A549 (cell line): ENCODE measurements around the gene DCXR. TPM values are rescaled to one million over a fixed set of nuclear protein-coding genes. Genes with fewer than 3 reads are reported as not detected.

Experiments used
- ATAC-seq, 2 experiments: fragments of 200-7000 bp in 1 of 2; fragments of >200 bp in 1 of 2; cut with Nextera tagmentation in 1 of 2; cut with Tn5 transposase in 1 of 2; 3 replicates each; pipeline versions ENCODE4 v1.8.0 to v1.9.1; 2018 to 2020; ENCODE audit warnings: mild to moderate bottlenecking in 1 of 2, moderate library complexity in 1 of 2
- CTCF ChIA-PET: fragments of 300-600 bp; sonication (Branson Sonifier 250); formaldehyde crosslinking; extraction: SDS; loops from one replicate; lab custom pipeline; 2021; ENCODE audit warnings: antibody characterized with exemption, inconsistent platforms; lab: Yijun Ruan, JAX
- POLR2A ChIA-PET: fragments of 350-600 bp; formaldehyde crosslinking; extraction: SDS; loops from one replicate; lab custom pipeline; 2021; ENCODE audit warnings: antibody characterized with exemption, inconsistent platforms; lab: Yijun Ruan, JAX
- DNase-seq, 2 experiments: peaks; one replicate each; pipeline versions ENCODE4 v3.0.0 to v3.0.0-alpha.2; 2011 to 2016; ENCODE audit warnings: low read depth in 1 of 2, low spot score in 1 of 2
- FAIRE-seq: peaks from 2 replicates; lab custom pipeline; 2011; peaks lifted over from hg19 to GRCh38; lab: Jason Lieb, UNC
- H3K27ac ChIP-seq, 2 experiments: fragments of >200 bp; sonication (Bioruptor Twin); formaldehyde crosslinking; 3 replicates each; pipeline ENCODE4 v1.5.1; 2016 to 2017
- H3K4me1 ChIP-seq: fragments of >200 bp; sonication (Bioruptor Twin); formaldehyde crosslinking; 3 replicates; pipeline ENCODE4 v1.6.1; 2016
- H3K4me2 ChIP-seq: fragments of >200 bp; sonication (Bioruptor Twin); formaldehyde crosslinking; 3 replicates; pipeline ENCODE4 v1.6.1; 2016
- H3K4me3 ChIP-seq: fragments of >200 bp; sonication (Bioruptor Twin); formaldehyde crosslinking; 3 replicates; pipeline ENCODE4 v1.5.1; 2016
- H3K9me3 ChIP-seq: fragments of >200 bp; sonication (Bioruptor Twin); formaldehyde crosslinking; 3 replicates; pipeline ENCODE4 v1.6.1; 2016
- CEBPB ChIP-seq, 2 experiments: fragments of >200 bp in 1 of 2; sonication (Bioruptor Twin) in 1 of 2; formaldehyde crosslinking in 1 of 2; IDR thresholded peaks; 2 replicates each; pipeline ENCODE4 v1.6.1; 2012 to 2016
- EHMT2 ChIP-seq: fragments of 200-600 bp; sonication (generic); IDR thresholded peaks from 2 replicates; pipeline ENCODE4 v1.6.1; 2016; ENCODE audit warnings: antibody characterized with exemption, low read depth, mild to moderate bottlenecking, moderate library complexity
- EP300 ChIP-seq, 2 experiments: fragments of >200 bp; sonication (Bioruptor Twin); formaldehyde crosslinking; IDR thresholded peaks; 2 replicates in 1 of 2; 3 replicates in 1 of 2; pipeline ENCODE4 v1.6.1; 2016 to 2017
- FOSL2 ChIP-seq, 2 experiments: fragments of 450-650 bp in 1 of 2; fragments of >200 bp in 1 of 2; sonication (Bioruptor Twin) in 1 of 2; formaldehyde crosslinking; IDR thresholded peaks; 2 replicates each; pipeline versions ENCODE4 v1.5.0 to v1.6.1; 2016 to 2020; ENCODE audit warnings: mild to moderate bottlenecking in 1 of 2, moderate library complexity in 1 of 2
- HOXA7 ChIP-seq: fragments of 250-450 bp; sonication (Bioruptor Pico); IDR thresholded peaks from 2 replicates; pipeline ENCODE4 v1.5.0; 2020; ENCODE audit warnings: mild to moderate bottlenecking, moderate library complexity
- HOXB13 ChIP-seq: fragments of 250-450 bp; sonication (Bioruptor Pico); IDR thresholded peaks from 2 replicates; pipeline ENCODE4 v1.5.0; 2020; ENCODE audit warnings: low read depth, mild to moderate bottlenecking, moderate library complexity
- HOXB5 ChIP-seq: fragments of 250-450 bp; sonication (Bioruptor Pico); IDR thresholded peaks from 2 replicates; pipeline ENCODE4 v1.5.0; 2020; ENCODE audit warnings: mild to moderate bottlenecking, moderate library complexity
- JUN ChIP-seq, 2 experiments: fragments of >200 bp; sonication (Bioruptor Twin); formaldehyde crosslinking; IDR thresholded peaks; 2 replicates in 1 of 2; 3 replicates in 1 of 2; pipeline ENCODE4 v1.6.1; 2016 to 2017
- JUNB ChIP-seq: fragments of >200 bp; sonication (Bioruptor Twin); formaldehyde crosslinking; IDR thresholded peaks from 2 replicates; pipeline ENCODE4 v1.6.1; 2016
- MAZ ChIP-seq: fragments of 150-350 bp; IDR thresholded peaks from 2 replicates; pipeline ENCODE4 v1.6.1; 2014; ENCODE audit warnings: antibody characterized with exemption, low read depth, low read length, borderline replicate concordance
- MYC ChIP-seq: IDR thresholded peaks from 2 replicates; pipeline ENCODE4 v1.6.1; 2012; ENCODE audit warnings: mild to moderate bottlenecking, inconsistent platforms, low read length, improper control_type of control experiment, borderline replicate concordance
- POLR2A ChIP-seq: IDR thresholded peaks from 2 replicates; pipeline ENCODE4 v1.6.1; 2012; ENCODE audit warnings: mild to moderate bottlenecking, low read length
- RNF2 ChIP-seq: fragments of 200-600 bp; sonication (generic); IDR thresholded peaks from 2 replicates; pipeline ENCODE4 v1.6.1; 2016; ENCODE audit warnings: low read depth, mild to moderate bottlenecking, antibody characterized with exemption, moderate library complexity, borderline replicate concordance
- SREBF2 ChIP-seq: fragments of 450-650 bp; IDR thresholded peaks from 2 replicates; pipeline ENCODE4 v1.6.1; 2014; ENCODE audit warnings: mild to moderate bottlenecking, moderate library complexity
- TP53 ChIP-seq: fragments of 250-450 bp; sonication (Bioruptor Pico); IDR thresholded peaks from 2 replicates; pipeline ENCODE4 v1.5.0; 2021; ENCODE audit warnings: mild to moderate bottlenecking, moderate library complexity
- WGBS: methylation state at CpG from one replicate; pipeline ENCODE4 v1.1.6; 2017; ENCODE audit errors: missing lambda C conversion rate; 5-methylcytosine and 5-hydroxymethylcytosine counted together
- polyA plus RNA-seq, 4 experiments: library from polyadenylated mRNA; depleted of rRNA in 3 of 4; stranded (reverse); fragments of >200 nt; fragmentation: RNase III in 1 of 4; extraction: RNeasy Plus Mini Kit Qiagen cat#74134 plus additional on column Dnase treatment in 1 of 4; gene quantifications; 2 replicates in 3 of 4; 3 replicates in 1 of 4; pipeline ENCODE4 v1.2.3, GENCODE V29; 2011 to 2017
- TF ChIP-seq, protein P1 (sequence below): fragments of >200 bp; sonication (Bioruptor Twin); formaldehyde crosslinking; IDR thresholded peaks from 3 replicates; pipeline ENCODE4 v1.5.1; 2016
- TF ChIP-seq, protein P2 (sequence below): fragments of 200-600 bp; sonication (generic); IDR thresholded peaks from 2 replicates; pipeline ENCODE4 v1.6.1; 2016; ENCODE audit warnings: antibody characterized with exemption, mild to moderate bottlenecking, moderate library complexity
- TF ChIP-seq, protein P3 (sequence below): fragments of 150-350 bp; IDR thresholded peaks from 2 replicates; pipeline ENCODE4 v1.6.1; 2014; ENCODE audit warnings: low read depth, mild to moderate bottlenecking, low read length
- TF ChIP-seq, protein P4 (sequence below): fragments of 450-650 bp; IDR thresholded peaks from 2 replicates; pipeline ENCODE4 v1.6.1; 2014; ENCODE audit warnings: antibody characterized with exemption
- TF ChIP-seq, protein P5 (sequence below): IDR thresholded peaks from 2 replicates; pipeline ENCODE4 v1.6.1; 2012; ENCODE audit warnings: low read depth, borderline replicate concordance
- TF ChIP-seq, protein P6 (sequence below): IDR thresholded peaks from 2 replicates; pipeline ENCODE4 v1.6.1; 2012
- TF ChIP-seq, protein P7 (sequence below): fragments of >200 bp; sonication (Bioruptor Twin); formaldehyde crosslinking; IDR thresholded peaks from 3 replicates; pipeline ENCODE4 v1.6.1; 2016

DCXR gene
- polyA plus RNA-seq, 2 of the 4 experiments (the other 2 are of a cell fraction): 39.3 to 70.7 TPM

DNA sequence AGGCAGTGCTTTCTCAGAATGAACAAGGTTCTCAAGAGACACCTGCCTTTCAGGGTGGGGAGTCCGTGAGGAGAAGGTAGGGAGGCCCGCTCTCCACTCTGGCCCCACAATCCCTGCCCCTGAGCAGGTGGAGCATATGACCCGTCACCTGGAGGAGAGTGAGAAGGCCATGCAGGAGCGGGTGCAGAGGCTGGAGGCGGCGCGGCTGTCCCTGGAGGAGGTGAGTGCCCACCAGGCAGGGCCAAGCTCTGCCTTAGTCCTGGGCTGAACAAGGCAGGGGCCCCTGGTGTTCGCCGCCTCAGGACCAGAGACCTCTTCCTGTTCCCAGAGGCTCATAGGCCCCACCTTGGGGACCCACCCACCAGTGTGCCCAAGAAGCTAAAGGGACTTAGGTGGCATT, 8.5 kb downstream of the DCXR start:
- ATAC-seq (no peak), FAIRE-seq (no peak), DNase-seq (no peak)
- Histone ChIP-seq H3K27ac (no peak overlapping the region), H3K4me3 (no peak overlapping the region), H3K4me2 (no peak overlapping the region), H3K4me1 (peaks cover 10% of the 10 kb centered on the region), H3K9me3 (no peaks in the 10 kb centered on the region)
- WGBS: 95% methylated on average over 9 of the region's 9 CpGs
- CTCF ChIA-PET: interaction anchor here (1.1 to 33.2 kb wide), 28 partner anchors 10 to 746 kb away, joined by 3 to 794 read pairs (median 16); partner anchors contain the start of genes DCXR, DUS1L, GPS1 and MAFG
- POLR2A ChIA-PET: interaction anchor here (2.4 to 3.4 kb wide), 2 partner anchors 9 to 69 kb away, joined by 12 to 33 read pairs; partner anchors contain the start of genes DCXR and FASN
- TF ChIP-seq, protein P1, sequence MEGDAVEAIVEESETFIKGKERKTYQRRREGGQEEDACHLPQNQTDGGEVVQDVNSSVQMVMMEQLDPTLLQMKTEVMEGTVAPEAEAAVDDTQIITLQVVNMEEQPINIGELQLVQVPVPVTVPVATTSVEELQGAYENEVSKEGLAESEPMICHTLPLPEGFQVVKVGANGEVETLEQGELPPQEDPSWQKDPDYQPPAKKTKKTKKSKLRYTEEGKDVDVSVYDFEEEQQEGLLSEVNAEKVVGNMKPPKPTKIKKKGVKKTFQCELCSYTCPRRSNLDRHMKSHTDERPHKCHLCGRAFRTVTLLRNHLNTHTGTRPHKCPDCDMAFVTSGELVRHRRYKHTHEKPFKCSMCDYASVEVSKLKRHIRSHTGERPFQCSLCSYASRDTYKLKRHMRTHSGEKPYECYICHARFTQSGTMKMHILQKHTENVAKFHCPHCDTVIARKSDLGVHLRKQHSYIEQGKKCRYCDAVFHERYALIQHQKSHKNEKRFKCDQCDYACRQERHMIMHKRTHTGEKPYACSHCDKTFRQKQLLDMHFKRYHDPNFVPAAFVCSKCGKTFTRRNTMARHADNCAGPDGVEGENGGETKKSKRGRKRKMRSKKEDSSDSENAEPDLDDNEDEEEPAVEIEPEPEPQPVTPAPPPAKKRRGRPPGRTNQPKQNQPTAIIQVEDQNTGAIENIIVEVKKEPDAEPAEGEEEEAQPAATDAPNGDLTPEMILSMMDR: no peak
- TF ChIP-seq, protein P2, sequence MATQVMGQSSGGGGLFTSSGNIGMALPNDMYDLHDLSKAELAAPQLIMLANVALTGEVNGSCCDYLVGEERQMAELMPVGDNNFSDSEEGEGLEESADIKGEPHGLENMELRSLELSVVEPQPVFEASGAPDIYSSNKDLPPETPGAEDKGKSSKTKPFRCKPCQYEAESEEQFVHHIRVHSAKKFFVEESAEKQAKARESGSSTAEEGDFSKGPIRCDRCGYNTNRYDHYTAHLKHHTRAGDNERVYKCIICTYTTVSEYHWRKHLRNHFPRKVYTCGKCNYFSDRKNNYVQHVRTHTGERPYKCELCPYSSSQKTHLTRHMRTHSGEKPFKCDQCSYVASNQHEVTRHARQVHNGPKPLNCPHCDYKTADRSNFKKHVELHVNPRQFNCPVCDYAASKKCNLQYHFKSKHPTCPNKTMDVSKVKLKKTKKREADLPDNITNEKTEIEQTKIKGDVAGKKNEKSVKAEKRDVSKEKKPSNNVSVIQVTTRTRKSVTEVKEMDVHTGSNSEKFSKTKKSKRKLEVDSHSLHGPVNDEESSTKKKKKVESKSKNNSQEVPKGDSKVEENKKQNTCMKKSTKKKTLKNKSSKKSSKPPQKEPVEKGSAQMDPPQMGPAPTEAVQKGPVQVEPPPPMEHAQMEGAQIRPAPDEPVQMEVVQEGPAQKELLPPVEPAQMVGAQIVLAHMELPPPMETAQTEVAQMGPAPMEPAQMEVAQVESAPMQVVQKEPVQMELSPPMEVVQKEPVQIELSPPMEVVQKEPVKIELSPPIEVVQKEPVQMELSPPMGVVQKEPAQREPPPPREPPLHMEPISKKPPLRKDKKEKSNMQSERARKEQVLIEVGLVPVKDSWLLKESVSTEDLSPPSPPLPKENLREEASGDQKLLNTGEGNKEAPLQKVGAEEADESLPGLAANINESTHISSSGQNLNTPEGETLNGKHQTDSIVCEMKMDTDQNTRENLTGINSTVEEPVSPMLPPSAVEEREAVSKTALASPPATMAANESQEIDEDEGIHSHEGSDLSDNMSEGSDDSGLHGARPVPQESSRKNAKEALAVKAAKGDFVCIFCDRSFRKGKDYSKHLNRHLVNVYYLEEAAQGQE: no peak
- TF ChIP-seq SREBF2 (no peak), MYC (no peak), POLR2A (no peak), JUN (IDR thresholded peaks at IDR 0.05) (no peak), EP300 (IDR thresholded peaks at IDR 0.05) (no peak), FOSL2 (IDR thresholded peaks at IDR 0.05) (no peak), FOSL2 (CRISPR knock-in tag; IDR thresholded peaks at IDR 0.05) (no peak), JUNB (no peak)
- TF ChIP-seq, protein P3, sequence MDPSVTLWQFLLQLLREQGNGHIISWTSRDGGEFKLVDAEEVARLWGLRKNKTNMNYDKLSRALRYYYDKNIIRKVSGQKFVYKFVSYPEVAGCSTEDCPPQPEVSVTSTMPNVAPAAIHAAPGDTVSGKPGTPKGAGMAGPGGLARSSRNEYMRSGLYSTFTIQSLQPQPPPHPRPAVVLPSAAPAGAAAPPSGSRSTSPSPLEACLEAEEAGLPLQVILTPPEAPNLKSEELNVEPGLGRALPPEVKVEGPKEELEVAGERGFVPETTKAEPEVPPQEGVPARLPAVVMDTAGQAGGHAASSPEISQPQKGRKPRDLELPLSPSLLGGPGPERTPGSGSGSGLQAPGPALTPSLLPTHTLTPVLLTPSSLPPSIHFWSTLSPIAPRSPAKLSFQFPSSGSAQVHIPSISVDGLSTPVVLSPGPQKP: no peak
- TF ChIP-seq, protein P4, sequence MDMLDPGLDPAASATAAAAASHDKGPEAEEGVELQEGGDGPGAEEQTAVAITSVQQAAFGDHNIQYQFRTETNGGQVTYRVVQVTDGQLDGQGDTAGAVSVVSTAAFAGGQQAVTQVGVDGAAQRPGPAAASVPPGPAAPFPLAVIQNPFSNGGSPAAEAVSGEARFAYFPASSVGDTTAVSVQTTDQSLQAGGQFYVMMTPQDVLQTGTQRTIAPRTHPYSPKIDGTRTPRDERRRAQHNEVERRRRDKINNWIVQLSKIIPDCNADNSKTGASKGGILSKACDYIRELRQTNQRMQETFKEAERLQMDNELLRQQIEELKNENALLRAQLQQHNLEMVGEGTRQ: no peak

DNA sequence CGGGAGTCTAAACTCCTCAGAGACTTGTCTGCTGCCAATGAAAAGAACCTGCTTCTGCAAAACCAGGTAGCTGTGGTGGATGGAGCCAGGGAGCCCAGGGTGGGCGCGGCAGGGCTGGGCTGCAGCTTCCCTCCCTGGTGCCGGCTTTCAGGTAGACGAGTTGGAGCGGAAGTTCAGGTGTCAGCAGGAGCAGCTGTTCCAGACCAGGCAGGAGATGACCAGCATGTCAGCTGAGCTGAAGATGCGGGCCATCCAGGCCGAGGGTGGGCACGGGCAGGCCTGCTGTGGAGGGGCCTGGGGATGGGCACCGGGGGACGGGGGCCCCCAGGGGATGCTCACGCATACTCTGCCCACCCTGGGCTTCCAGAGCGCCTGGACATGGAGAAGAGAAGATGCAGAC, 9.3 kb downstream of the DCXR start:
- ChIA-PET CTCF (interaction anchor here (0.9 to 33.2 kb wide), 10 partner anchors 8 to 128 kb away, joined by 3 to 794 read pairs (median 37); partner anchors contain the start of genes DCXR, DUS1L, GPS1 and NOTUM), POLR2A (interaction anchor here (2.4 kb wide), 1 partner anchor 9 kb away, joined by 12 read pairs; the partner anchor contains the start of gene DCXR)
- DNase-seq (no peak), ATAC-seq (no peak), FAIRE-seq (no peak)
- Histone ChIP-seq H3K27ac (no peak overlapping the region), H3K4me2 (no peak overlapping the region), H3K4me3 (no peak overlapping the region), H3K9me3 (no peaks in the 10 kb centered on the region), H3K4me1 (peaks cover 14% of the 10 kb centered on the region)
- WGBS: 93% methylated on average over 11 of the region's 13 CpGs
- TF ChIP-seq EP300 (IDR thresholded peaks at IDR 0.05) (no peak), POLR2A (no peak), CEBPB (IDR thresholded peaks at IDR 0.05) (no peak), MAZ (no peak), EHMT2 (no peak), HOXA7 (CRISPR knock-in tag) (no peak), HOXB5 (no peak), TP53 (CRISPR knock-in tag) (no peak), HOXB13 (CRISPR knock-in tag) (no peak), RNF2 (no peak)
- TF ChIP-seq, protein P2: no peak
- TF ChIP-seq, protein P5, sequence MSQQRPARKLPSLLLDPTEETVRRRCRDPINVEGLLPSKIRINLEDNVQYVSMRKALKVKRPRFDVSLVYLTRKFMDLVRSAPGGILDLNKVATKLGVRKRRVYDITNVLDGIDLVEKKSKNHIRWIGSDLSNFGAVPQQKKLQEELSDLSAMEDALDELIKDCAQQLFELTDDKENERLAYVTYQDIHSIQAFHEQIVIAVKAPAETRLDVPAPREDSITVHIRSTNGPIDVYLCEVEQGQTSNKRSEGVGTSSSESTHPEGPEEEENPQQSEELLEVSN: no peak
- TF ChIP-seq, protein P6, sequence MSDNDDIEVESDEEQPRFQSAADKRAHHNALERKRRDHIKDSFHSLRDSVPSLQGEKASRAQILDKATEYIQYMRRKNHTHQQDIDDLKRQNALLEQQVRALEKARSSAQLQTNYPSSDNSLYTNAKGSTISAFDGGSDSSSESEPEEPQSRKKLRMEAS: no peak
- TF ChIP-seq, protein P7, sequence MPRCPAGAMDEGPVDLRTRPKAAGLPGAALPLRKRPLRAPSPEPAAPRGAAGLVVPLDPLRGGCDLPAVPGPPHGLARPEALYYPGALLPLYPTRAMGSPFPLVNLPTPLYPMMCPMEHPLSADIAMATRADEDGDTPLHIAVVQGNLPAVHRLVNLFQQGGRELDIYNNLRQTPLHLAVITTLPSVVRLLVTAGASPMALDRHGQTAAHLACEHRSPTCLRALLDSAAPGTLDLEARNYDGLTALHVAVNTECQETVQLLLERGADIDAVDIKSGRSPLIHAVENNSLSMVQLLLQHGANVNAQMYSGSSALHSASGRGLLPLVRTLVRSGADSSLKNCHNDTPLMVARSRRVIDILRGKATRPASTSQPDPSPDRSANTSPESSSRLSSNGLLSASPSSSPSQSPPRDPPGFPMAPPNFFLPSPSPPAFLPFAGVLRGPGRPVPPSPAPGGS: no peak
